Right lung (tissue), 10 donors: ENCODE results near the gene MXRA5. TPM values are rescaled to one million over a fixed set of nuclear protein-coding genes. Genes with fewer than 3 reads are reported as not detected.
"Not testable (repeated sequence)": the region's sequence is repeated elsewhere in the genome, so short reads cannot be mapped to it uniquely, and the experiment has no call there.

Experiments used
- DNase-seq, 2 donors: peaks; one replicate each; pipeline ENCODE4 v3.0.0-alpha.2; 2013
- long read RNA-seq, 8 donors: transcript quantifications; one replicate each; lab custom pipeline, GENCODE V29; 2026
- polyA plus RNA-seq, 5 donors: library from polyadenylated mRNA; unstranded; fragments of 120-200 nt; gene quantifications; one replicate each; pipeline versions ENCODE4 v1.2.1 to v1.2.3, GENCODE V29; 2013; ENCODE audit warnings: inconsistent platforms in 1 of 5, low replicate concordance in 1 of 5; ENCODE audit not compliant: insufficient read length in 5 of 5, insufficient read depth in 1 of 5

The MXRA5 gene, protein sequence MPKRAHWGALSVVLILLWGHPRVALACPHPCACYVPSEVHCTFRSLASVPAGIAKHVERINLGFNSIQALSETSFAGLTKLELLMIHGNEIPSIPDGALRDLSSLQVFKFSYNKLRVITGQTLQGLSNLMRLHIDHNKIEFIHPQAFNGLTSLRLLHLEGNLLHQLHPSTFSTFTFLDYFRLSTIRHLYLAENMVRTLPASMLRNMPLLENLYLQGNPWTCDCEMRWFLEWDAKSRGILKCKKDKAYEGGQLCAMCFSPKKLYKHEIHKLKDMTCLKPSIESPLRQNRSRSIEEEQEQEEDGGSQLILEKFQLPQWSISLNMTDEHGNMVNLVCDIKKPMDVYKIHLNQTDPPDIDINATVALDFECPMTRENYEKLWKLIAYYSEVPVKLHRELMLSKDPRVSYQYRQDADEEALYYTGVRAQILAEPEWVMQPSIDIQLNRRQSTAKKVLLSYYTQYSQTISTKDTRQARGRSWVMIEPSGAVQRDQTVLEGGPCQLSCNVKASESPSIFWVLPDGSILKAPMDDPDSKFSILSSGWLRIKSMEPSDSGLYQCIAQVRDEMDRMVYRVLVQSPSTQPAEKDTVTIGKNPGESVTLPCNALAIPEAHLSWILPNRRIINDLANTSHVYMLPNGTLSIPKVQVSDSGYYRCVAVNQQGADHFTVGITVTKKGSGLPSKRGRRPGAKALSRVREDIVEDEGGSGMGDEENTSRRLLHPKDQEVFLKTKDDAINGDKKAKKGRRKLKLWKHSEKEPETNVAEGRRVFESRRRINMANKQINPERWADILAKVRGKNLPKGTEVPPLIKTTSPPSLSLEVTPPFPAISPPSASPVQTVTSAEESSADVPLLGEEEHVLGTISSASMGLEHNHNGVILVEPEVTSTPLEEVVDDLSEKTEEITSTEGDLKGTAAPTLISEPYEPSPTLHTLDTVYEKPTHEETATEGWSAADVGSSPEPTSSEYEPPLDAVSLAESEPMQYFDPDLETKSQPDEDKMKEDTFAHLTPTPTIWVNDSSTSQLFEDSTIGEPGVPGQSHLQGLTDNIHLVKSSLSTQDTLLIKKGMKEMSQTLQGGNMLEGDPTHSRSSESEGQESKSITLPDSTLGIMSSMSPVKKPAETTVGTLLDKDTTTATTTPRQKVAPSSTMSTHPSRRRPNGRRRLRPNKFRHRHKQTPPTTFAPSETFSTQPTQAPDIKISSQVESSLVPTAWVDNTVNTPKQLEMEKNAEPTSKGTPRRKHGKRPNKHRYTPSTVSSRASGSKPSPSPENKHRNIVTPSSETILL (N-terminal part only)
- 1 to 10 TPM in 2 of 5 donors, under 1 TPM in 3; 0.17 to 2.1 (median 0.58) TPM for polyA plus RNA-seq
- long read RNA-seq, donor 1: 0 reads
- long read RNA-seq, donor 2: 0 reads
- long read RNA-seq, donor 3: 0 reads
- long read RNA-seq, donor 4: 0 reads
- long read RNA-seq, donor 5: 0 reads
- long read RNA-seq, donor 6: 0 reads
- long read RNA-seq, donor 7: 0 reads
- long read RNA-seq, donor 8: 0 reads

DNA sequence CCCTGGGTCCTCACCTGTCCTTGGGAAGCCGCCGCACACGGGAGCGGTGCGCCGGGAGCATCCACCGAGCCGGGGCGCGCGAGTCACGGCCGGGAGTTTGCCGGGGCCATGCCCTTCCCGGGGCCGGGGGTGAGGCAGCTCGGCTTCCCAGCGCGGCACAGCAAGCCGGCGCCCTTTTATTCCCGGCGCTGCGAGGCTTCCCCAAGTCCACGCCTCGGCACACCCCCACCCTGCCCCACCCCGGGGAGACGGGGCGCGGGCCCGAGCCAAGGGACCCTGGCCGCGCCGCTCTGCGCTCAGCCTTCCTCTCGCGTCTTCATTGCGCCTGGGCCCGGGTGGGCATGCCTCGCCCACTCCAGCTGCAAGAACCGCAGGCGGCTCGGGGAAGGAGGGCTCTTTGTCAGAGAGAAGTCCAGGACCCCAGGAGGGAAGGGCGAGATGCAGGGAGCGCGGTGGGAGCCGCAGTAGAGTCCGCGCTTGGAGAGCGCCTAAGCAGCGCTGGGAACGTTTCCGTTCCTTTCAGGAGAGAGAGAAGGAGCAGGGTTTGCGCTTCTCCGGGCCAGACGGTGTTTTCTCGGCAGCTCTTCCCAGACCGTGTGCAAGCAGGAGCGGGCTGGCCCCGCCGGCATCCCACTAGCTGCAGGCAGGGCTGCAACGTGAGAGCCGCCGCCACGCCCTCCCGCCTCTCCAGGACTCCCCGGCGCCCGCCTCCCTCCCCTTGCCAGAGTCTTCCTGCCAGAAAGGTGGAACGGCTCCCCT lies at the start of gene MXRA5:
TSS of gene MXRA5 (minus strand) at position 152 of the 759 bp plus-strand sequence. CDS start 2,819 bp downstream, outside the sequence.
- no peak for DNase-seq

- no peak for DNase-seq
Observed at GRCh38 chrX:3393581-3394111, 47.2 kb upstream of the MXRA5 start.

- DNase-seq: no peak
Observed at GRCh38 chrX:3393178-3393577, 46.7 kb upstream of the MXRA5 start.

- no peak for DNase-seq
Observed at GRCh38 chrX:3388457-3388856, 42.0 kb upstream of the MXRA5 start.

GRCh38 chrX:3384327-3384726 lies 37.9 kb upstream of the MXRA5 start:
- DNase-seq: no peak

GRCh38 chrX:3380603-3381002 lies 34.2 kb upstream of the MXRA5 start:
- DNase-seq: no peak

DNA sequence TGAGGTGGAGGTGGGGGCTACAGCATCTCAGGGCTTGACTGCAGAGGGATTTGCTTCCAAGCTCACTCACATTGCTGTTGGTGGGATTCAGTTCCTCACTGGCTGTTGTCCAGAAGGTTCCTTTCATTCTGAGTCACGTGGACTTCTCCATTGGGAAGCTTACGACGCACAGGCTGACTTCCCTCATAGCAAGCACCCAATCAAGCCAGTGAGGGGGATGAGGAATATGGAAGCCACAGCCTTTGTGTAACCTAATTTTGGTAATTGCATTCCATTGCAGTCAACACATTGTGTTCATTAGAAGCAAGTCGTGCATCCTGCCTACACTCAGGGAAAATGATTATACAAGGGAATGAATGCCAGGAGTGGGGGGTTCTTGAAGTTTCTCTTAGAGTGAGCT lies 32.7 kb upstream of the MXRA5 start:
- no peak for DNase-seq

GRCh38 chrX:3378156-3378555 lies 31.7 kb upstream of the MXRA5 start:
- DNase-seq: no peak

- DNase-seq: no peak
Observed at GRCh38 chrX:3377560-3377959, 31.1 kb upstream of the MXRA5 start.

GRCh38 chrX:3375878-3376508 lies 29.5 kb upstream of the MXRA5 start:
- DNase-seq: not testable (repeated sequence)

DNA sequence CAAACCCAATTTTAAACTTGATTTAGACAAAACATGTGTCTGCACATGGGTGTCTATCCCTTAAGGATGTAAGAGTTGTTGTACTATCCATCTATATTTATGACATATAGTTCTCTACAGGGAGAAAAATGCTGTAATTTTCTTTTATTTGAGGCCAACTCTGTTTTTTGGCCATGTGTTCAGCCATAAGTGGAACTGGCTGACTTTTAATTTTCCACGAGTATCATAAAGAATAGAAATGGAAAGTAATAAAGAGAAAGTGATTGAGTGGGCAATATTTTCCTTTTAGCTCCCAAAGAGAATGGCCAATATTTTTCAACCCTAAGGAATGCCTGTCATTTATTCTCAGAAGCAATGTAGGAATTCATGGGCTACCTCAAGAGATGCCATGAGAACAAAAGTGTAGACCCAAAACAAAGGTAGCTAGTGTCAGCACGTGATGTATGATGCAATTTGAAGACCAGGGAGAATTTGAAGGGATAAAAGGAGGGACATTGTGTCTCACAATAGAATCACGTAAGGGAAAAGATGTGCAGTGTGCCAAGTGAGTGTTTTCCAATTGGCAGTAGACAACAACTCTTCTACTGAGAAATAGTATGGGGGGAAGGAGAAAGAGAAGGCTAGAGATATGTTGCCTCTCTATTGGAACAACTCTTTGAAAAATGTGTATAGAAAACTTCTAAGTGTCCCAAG lies 27.8 kb upstream of the MXRA5 start:
- no peak for DNase-seq

DNA sequence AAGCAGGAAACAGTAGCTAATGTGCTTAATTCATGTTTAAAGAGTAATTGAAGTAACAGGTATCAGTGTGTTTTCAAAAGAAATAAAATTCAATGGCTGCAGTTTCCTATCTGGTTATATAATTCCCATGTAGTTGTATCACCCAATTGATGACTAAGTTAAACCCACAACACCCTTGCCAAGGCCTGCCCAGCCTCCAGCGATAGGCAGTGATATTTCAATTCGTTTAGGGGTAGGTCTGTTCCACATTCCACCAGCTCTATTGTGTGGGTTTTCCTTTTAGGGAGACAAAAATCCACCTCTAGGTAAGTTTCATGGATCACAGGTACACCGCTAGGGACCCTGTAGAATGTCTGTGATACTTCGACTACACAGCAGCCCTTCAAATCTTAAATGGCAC lies 24.7 kb upstream of the MXRA5 start:
- no peak for DNase-seq

GRCh38 chrX:3370656-3371055 lies 24.2 kb upstream of the MXRA5 start:
- DNase-seq: no peak

GRCh38 chrX:3362956-3363355 lies 16.5 kb upstream of the MXRA5 start:
- DNase-seq: no peak

DNA sequence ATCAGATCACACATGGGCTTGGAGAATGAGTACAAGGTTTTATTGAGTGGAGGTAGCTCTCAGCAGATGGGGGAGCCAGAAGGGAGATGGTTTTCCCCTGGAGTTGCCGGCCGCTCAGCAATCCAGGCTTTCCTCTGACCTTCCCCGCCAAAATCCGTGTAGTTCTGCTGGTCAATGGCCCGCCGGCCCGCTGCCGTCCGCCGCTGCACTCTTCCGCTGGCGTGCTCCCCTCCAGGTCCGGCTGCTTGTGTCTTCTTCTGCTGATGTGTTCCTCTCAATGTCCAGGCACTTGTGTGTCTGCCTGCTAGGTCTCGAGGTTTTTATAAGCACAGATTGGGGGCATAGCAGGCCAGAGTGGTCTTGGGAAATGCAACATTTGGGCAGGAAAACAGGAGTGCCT lies 14.4 kb upstream of the MXRA5 start:
- no peak for DNase-seq

- not testable (repeated sequence) for DNase-seq
Observed at GRCh38 chrX:3352741-3353140, 6.3 kb upstream of the MXRA5 start.

GRCh38 chrX:3351276-3351675 lies 4.8 kb upstream of the MXRA5 start:
- no peak for DNase-seq

DNA sequence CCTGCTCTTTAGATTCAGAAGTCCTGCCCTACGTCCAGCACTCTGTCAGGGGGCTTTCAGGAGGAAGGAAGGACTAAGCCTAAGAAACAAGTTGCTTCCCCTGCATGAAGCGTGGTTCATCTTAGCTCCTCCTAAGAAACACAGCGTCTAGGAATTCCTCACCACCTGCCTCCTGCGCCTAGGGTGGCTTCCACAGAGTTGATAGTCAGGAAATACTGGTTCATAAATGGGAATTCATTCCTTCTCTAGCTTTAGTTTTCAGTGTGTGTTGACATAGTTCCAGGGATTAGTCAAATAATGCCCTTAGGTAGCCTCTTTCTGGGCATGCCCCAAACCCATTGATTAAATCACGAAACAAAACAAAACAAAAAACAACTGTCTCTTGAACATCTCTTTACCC lies 1.7 kb upstream of the MXRA5 start:
- DNase-seq: no peak
